Hematopoietic multipotent progenitor cell treated with erythropoietin and hydrocortisone succinate and interleukin-3 and kit ligand, for 8 days (in vitro differentiated cells): ENCODE results near the gene KCNQ4.

Experiments
- DNase-seq: peaks from one replicate; pipeline ENCODE4 v3.0.0-alpha.2; 2015

Gene KCNQ4

GRCh38 chr1:40783001-40783905 lies at the start of gene KCNQ4:
TSS of gene KCNQ4 (plus strand) at chr1:40783787. CDS start at chr1:40784094, 307 bp downstream.
- peak; percentile 53 for DNase-seq

GRCh38 chr1:40734882-40735628 lies 48.5 kb upstream of the KCNQ4 start:
- peak; percentile 67 for DNase-seq

GRCh38 chr1:40736085-40736531 lies 47.5 kb upstream of the KCNQ4 start:
- no peak for DNase-seq

- no peak for DNase-seq
Measured at GRCh38 chr1:40738831-40739230, 44.8 kb upstream of the KCNQ4 start.

- DNase-seq, result no peak
Measured at GRCh38 chr1:40739455-40740008, 44.1 kb upstream of the KCNQ4 start.

GRCh38 chr1:40740039-40740996 lies 43.3 kb upstream of the KCNQ4 start:
- peak; percentile 25 for DNase-seq

- no peak for DNase-seq
Measured at GRCh38 chr1:40740997-40741736, 42.4 kb upstream of the KCNQ4 start.

GRCh38 chr1:40742363-40743061 lies 41.1 kb upstream of the KCNQ4 start:
- DNase-seq, result no peak

GRCh38 chr1:40743452-40743851 lies 40.1 kb upstream of the KCNQ4 start:
- DNase-seq, result no peak

- no peak for DNase-seq
Measured at GRCh38 chr1:40743860-40744259, 39.7 kb upstream of the KCNQ4 start.

GRCh38 chr1:40745176-40745575 lies 38.4 kb upstream of the KCNQ4 start:
- no peak for DNase-seq

- DNase-seq, result no peak
Measured at GRCh38 chr1:40746344-40747090, 37.1 kb upstream of the KCNQ4 start.

GRCh38 chr1:40748841-40749718 lies 34.5 kb upstream of the KCNQ4 start:
- DNase-seq, result no peak

- no peak for DNase-seq
Measured at GRCh38 chr1:40749817-40750216, 33.8 kb upstream of the KCNQ4 start.

- no peak for DNase-seq
Measured at GRCh38 chr1:40750451-40750908, 33.1 kb upstream of the KCNQ4 start.

GRCh38 chr1:40751802-40752201 lies 31.8 kb upstream of the KCNQ4 start:
- no peak for DNase-seq

GRCh38 chr1:40753142-40753882 lies 30.3 kb upstream of the KCNQ4 start:
- DNase-seq, result no peak

- no peak for DNase-seq
Measured at GRCh38 chr1:40754201-40754600, 29.4 kb upstream of the KCNQ4 start.
